GM08714 (cell line): ENCODE results near the gene NGF.
"Not testable (repeated sequence)": the region's sequence is repeated elsewhere in the genome, so short reads cannot be mapped to it uniquely, and the experiment has no call there.

Experiments
- H3K4me3 ChIP-seq: fragments of 200-500 bp; sonication (Bioruptor generic); 2 replicates; pipeline ENCODE4 v1.5.1; 2014; ENCODE audit warnings: mild to moderate bottlenecking, low read length, inconsistent platforms
- ZNF274 ChIP-seq: IDR thresholded peaks from 2 replicates; pipeline ENCODE4 v1.6.1; 2012; ENCODE audit warnings: mild to moderate bottlenecking, low read depth, low read length

NGF gene

DNA sequence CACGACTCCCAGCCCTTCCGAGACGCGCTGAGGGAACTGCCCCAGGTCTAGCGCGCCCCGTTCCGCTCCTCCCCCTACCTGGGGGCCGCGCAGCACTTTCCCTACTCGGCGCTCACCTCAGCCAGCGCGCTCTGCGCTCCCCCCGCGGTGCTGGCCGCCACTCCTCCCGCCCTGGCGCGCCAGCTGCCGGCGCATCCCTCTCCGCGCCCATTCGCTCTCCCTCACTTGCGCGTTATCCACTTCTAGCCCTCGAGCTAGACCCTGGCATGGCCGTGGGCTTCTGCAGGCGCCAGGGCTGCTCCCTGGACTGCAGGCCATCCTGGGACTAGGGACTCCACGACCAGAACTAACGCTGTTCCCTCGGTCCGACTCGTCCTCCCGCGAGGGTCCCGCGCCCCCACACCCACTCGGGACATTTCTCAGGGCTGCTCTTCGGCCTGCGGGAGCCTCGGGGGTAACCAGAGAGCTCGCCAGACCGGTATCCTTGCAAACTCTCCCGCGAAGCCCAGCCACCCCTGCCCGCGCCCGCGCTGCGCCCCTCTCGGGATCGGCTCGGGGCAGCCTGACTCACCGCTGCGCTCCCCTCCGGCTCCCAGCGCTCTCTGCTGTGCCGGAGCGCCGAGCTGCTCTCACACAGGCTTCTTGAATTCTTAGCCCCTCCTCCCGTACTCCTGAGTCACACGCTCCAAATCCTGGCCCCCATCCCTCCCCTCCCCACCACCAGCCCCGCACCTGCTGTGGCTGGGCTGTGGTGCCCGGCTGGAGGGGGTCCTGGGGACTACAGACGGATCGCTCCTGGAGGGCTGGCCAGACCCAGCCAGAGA is at the start of gene NGF:
Gene NGF, minus strand, starts transcription at position 617 of the 824 bp plus-strand sequence. CDS start 51,454 bp downstream, outside the sequence.
- no peak for TF ChIP-seq ZNF274
- H3K4me3 ChIP-seq = no peak within 1 kb of the TSS

DNA sequence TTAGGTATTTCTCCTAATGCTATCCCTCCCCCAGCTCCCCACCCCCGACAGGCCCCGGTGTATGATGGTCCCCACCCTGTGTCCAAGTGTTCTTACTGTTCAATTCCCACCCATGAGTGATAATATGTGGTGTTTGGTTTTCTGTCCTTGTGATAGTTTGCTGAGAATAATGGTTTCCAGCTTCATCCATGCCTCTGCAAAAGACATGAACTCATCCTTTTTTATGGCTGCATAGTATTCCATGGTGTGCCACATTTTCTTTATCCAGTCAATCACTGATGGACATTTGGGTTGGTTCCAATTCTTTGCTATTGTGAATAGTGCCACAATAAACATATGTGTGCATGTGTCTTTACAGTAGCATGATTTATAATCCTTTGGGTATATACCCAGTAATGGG is 45.4 kb upstream of the NGF start:
- H3K4me3 ChIP-seq = not testable (repeated sequence)

DNA sequence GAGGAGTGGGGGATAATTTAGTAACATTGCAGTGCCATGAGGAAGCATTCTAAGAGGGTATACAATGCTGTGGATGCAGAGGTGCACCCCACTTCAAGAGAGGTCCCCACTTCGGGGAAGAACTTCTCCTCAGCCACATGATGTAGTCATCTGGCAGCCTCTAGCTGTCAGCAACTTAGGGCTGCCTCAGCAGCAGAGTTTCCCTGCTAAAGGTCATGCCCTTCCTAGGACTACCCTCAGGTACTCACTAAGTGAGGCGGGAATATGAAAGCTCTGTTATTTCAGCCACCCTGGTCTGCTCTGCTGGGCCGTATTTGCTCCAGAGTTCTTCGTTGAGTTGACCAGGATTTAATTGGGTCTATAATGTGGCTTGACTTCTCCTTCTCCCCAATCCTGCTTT is 41.9 kb upstream of the NGF start:
- no peak for TF ChIP-seq ZNF274

DNA sequence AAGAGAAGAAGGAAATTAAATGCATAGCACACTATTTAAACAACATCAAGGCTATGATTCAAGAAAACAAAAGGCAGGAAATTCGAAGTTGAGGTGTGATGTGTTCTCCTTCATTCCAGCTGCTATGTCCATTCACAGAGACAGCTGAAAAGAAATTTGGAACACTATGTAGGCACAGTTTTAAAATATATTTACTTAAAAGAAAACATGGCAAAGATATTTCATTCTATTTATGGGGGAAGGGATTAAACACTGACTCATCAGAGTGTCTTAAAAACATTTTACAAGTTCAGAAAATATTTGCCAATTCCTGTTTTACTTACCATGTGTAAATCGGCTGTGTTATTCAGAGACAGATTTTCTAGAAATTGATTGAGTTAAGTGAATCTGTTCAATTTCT is 39.4 kb upstream of the NGF start:
- TF ChIP-seq ZNF274 = no peak
- no peak overlapping the region for H3K4me3 ChIP-seq

More for the DNA sequence above, 41.9 kb upstream of the NGF start:
- no peak overlapping the region for H3K4me3 ChIP-seq

DNA sequence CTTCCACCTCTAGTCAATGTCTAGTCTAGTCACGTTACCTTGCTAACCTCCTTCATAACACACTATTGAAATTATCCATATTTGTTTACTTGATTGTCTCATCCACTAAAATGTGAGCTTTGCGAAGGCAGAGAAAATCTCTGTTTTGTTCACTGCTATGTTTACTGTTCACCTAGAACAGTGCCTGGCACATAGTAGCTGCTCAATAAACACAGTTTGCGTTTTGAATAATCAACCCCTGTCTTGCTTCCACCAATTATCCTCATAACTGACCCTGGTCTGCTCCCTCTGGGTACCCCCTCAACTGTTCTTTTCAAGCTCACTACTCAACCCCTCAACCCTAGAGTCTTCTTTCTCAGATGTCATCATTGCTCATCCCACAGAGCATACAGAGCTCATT is 36.5 kb upstream of the NGF start:
- no peak overlapping the region for H3K4me3 ChIP-seq
- TF ChIP-seq ZNF274 = no peak

DNA sequence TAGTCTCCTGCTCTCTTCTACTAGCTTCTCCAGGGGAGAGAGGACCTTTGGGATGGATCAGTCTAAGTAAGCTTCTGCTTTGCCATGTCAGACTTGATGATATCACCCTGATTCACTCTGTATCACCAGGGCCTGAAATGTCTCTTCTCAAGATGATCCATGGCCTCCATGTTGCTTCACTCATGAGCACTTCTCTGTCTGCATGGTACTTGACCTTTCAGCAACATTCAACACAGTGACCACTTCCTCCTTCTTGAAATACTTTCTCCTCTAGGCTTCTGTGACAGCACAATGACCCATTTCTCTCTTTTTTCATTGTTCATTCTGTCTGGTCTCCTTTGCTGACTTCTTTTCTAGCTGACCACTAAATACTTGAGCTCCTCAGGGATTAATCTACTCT is 35.3 kb upstream of the NGF start:
- TF ChIP-seq ZNF274 = no peak
- H3K4me3 ChIP-seq = no peak overlapping the region

DNA sequence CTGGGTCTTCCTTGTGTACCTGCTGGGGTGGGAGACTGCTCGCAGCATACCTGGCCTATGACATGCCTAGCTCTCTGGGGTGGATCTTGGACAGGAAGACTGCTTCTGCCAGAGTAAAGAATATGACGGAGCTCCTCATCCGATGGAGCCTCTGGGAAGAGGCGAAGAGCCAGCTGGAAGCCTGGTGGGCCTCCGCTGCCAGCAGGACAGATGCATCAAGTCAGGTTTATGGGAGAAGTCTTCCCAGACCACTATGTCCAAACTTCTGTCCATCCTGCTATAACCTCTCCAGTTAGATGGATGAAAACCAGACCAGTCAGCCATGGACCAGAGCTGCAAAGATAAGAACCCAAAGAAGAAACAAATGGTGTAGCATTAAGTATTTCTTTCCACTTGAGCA is 27.7 kb upstream of the NGF start:
- no peak overlapping the region for H3K4me3 ChIP-seq
- TF ChIP-seq ZNF274 = no peak

DNA sequence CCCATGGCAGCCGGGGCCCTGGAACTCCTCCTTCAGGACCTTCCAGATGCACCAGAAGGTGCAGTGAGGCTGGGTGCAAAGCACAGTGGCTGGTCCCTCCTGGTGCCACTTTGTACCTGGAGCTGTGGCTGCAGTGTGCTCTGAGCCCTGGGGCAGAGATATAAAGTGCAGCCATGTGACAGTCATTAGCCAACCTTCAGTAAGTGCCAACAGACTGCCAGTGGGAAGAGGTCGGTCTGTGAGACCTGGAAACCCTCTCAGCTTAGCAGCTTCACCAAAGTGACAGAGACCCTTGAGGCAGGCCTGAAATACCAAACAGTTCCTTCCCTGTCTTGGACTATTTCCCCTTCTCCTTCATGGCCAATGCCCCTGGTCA is 26.7 kb upstream of the NGF start:
- TF ChIP-seq ZNF274 = no peak
- no peak overlapping the region for H3K4me3 ChIP-seq

DNA sequence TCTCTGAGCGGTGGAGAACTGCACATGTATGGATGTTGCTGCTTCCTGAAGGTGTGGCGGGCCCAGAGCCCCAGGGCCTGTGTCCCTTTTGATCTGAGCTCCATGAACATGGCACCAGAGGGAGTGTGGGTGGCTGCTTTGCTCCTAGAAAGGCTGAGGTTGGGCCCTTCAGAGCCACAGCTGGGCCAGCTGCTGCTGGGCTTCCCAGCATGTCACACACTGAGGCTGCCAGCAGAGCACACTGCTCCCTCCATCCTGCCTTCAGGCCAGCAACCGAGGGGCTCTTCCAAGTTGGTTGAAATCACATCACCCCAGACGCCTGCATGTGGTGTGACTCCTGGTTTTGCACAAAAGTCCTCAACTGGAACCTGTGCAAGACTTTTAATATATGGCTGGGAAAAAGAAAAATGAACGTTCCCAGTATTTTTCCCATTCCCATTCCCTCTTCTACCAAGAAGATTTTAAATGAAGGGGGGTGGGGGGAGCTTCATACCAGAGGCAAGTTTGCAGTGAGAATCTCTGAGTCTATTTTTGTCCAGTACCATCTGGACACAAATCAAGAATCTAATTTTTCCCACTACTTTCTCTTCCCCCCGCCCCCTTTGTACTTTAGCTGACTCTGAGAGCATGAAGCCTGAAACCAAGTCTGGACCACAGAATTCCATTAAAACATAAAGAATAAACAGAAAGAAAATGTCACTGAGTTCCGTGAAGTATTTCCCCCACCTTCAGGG is 26.2 kb upstream of the NGF start:
- no peak overlapping the region for H3K4me3 ChIP-seq
- no peak for TF ChIP-seq ZNF274

DNA sequence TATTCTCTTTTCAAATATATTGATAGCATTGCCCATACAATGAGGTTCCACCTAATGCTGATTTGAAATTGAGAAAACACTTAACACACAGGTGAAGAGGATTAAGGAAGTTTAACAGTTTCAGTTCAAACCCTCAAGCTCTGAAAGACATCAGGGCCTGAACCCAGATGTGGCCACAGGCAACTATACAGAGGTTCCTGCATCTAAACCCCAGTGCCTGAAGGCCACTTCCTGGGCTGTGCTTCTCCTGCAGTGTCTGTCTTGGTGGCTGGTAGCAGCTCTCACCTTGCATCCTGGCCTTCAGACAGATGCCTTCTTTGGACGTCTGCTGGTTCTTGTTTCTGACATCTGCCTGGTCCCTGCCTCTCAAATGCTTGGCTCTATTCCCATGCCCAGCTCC is 25.1 kb upstream of the NGF start:
- H3K4me3 ChIP-seq = no peak overlapping the region
- no peak for TF ChIP-seq ZNF274

DNA sequence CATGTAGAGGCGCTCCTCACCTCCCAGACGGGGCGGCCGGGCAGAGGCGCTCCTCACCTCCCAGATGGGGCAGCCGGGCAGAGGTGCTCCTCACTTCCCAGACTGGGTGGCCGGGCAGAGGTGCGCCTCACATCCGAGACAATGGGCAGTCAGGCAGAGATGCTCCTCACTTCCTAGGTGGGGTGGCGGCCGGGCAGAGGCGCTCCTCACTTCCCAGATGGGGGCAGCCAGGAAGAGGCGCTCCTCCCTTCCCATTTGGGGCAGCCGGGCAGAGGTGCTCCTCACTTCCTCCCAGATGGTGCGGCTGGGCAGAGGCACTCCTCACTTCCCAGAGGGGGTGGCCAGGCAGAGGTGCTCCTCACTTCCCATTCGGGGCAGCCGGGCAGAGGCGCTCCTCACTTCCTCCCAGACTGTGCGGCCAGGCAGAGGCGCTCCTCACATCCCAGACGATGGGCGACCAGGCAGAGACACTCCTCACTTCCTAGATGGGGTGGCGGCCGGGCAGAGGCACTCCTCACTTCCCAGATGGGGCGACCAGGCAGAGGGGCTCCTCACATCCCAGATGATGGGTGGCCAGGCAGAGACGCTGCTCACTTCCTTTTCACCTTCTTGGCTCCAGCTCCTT is 22.6 kb upstream of the NGF start:
- H3K4me3 ChIP-seq = not testable (repeated sequence)

DNA sequence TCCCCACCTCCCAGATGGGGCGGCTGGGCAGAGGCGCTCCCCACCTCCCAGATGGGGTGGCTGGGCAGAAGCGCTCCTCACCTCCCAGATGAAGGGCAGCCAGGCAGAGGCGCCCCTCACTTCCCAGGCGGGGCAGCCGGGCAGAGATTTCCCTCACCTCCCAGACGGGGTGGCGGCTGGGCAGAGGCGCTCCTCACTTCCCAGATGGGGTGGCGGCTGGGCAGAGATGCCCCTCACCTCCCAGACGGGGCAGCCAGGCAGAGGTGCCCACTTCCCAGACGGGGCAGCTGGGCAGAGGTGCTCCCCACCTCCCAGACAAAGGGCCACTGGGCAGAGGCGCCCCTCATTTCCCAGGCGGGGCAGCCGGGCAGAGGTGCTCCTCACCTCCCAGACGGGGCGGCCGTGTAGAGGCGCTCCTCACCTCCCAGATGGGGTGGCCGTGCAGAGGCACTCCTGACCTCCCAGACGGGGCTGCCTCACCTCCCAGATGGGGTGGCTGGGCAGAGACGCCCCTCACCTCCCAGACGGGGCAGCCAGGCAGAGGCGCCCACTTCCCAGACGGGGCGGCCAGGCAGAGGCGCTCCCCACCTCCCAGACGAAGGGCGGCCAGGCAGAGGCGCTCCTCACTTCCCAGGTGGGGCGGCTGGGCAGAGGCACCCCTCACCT is 21.9 kb upstream of the NGF start:
- not testable (repeated sequence) for H3K4me3 ChIP-seq

DNA sequence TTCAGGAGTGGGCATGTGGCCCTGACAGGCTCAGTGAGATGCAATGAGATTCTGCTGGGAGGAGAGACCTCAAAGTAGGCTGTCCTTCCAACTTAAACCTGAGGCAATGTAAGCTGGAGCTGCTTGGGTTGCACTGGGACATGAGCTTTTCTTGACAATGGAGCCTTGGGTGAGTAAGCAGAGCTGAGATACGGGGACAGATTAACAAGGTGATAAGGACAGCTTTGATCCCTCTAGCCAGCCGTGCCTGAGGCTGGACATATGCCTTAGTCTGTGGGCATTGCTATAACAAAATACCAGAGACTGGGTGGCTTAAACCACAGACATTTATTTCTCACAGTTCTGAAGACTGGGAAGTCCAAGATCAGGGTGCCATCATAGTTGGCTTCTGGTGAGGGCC is 18.3 kb upstream of the NGF start:
- no peak overlapping the region for H3K4me3 ChIP-seq
- no peak for TF ChIP-seq ZNF274

DNA sequence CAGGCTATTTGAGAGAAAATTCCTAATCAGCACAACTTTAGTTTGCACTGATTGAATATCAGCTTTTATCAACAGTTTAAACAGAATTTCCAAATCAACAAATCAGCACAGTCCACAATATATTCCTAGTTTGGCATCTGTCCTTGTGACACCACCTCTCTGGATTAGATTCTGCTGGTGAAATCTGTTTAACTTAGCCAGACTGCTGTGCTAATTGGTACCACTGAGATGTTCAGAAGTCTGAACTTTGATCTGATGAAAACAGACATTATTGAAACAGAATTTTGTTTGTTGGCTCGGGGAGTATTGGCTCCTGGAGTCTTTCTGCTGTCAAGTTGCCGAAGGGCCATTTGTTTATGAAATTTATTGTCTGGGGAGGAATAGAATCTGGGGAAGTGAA is 17.0 kb upstream of the NGF start:
- H3K4me3 ChIP-seq = no peak overlapping the region
- no peak for TF ChIP-seq ZNF274

DNA sequence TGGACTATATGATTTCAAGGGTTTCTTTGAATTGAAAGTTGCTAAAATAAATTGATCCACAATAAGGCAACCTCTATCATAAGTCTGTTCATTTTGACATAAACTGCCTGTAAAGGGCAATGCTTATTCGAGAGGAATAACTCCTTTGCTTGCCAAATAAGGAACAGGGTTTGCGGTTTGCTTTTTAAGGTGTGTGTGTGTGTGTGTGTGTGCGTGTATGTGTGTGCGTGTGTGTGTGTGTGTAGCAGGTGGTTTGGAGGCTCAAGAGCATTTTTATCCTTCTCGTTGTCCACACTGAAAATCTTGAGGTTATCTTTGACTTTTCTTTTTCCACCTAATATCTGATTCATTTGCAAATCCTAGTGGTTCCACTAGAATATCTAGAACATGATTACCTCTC is 13.1 kb upstream of the NGF start:
- no peak overlapping the region for H3K4me3 ChIP-seq
- no peak for TF ChIP-seq ZNF274
